Fibroblast of lung (primary cell): ENCODE results near the gene GSG1L. TPM values are rescaled to one million over a fixed set of nuclear protein-coding genes. Genes with fewer than 3 reads are reported as not detected.

Source experiments
- DNase-seq, 2 donors: peaks; one replicate each; pipeline versions ENCODE4 v3.0.0 to v3.0.0-alpha.2; 2010; ENCODE audit warnings: low read depth in 2 of 2
- H2AFZ ChIP-seq: 2 replicates; pipeline ENCODE4 v1.5.1; 2012; ENCODE audit warnings: low read length, control low read depth, inconsistent platforms
- H3K27ac ChIP-seq: 2 replicates; pipeline ENCODE4 v1.5.1; 2011; ENCODE audit warnings: low read length, control low read depth; ENCODE audit not compliant: insufficient read depth
- H3K27me3 ChIP-seq: 2 replicates; pipeline ENCODE4 v1.5.1; 2011; ENCODE audit warnings: mild to moderate bottlenecking, low read length; ENCODE audit not compliant: control insufficient read depth, insufficient read depth
- H3K36me3 ChIP-seq: 2 replicates; pipeline ENCODE4 v1.5.1; 2011; ENCODE audit warnings: low read length; ENCODE audit not compliant: control insufficient read depth, insufficient read depth
- H3K4me1 ChIP-seq: 2 replicates; pipeline ENCODE4 v1.5.1; 2011; ENCODE audit warnings: low read length; ENCODE audit not compliant: control insufficient read depth, insufficient read depth; ENCODE audit errors: extremely low read depth
- H3K4me2 ChIP-seq: 2 replicates; pipeline ENCODE4 v1.5.1; 2011; ENCODE audit warnings: low read length, control low read depth; ENCODE audit not compliant: insufficient read depth; ENCODE audit errors: extremely low read depth
- H3K4me3 ChIP-seq, 4 experiments: fragments of 200-600 bp in 1 of 4; sonication (generic) in 1 of 4; replicated peaks in 1 of 4; 2 replicates each; pipeline ENCODE4 v1.5.1; 2011 to 2016; ENCODE audit warnings: low read length in 4 of 4, low read depth in 3 of 4, mild to moderate bottlenecking in 3 of 4, control low read depth in 2 of 4, inconsistent platforms in 1 of 4, mixed read lengths in 1 of 4; ENCODE audit not compliant: insufficient read depth in 1 of 4; ENCODE audit errors: control extremely low read depth in 1 of 4
- H3K79me2 ChIP-seq: 2 replicates; pipeline ENCODE4 v1.5.1; 2012; ENCODE audit warnings: mild to moderate bottlenecking, low read length, inconsistent platforms; ENCODE audit not compliant: control insufficient read depth, insufficient read depth
- H3K9ac ChIP-seq: 2 replicates; pipeline ENCODE4 v1.5.1; 2011; ENCODE audit warnings: mild to moderate bottlenecking, low read length, control low read depth; ENCODE audit not compliant: insufficient read depth
- H3K9me3 ChIP-seq: 2 replicates; pipeline ENCODE4 v1.5.1; 2012; ENCODE audit warnings: low read depth, low read length; ENCODE audit not compliant: control insufficient read depth, insufficient read depth
- H4K20me1 ChIP-seq: 2 replicates; pipeline ENCODE4 v1.5.1; 2011; ENCODE audit warnings: low read length; ENCODE audit not compliant: control insufficient read depth, insufficient read depth; ENCODE audit errors: extremely low read depth
- EZH2 ChIP-seq: IDR thresholded peaks from 2 replicates; pipeline ENCODE4 v1.5.1; 2012; ENCODE audit warnings: low read length, control low read depth, mild to moderate bottlenecking; ENCODE audit errors: missing control alignments
- polyA plus RNA-seq, 2 donors: library from polyadenylated mRNA; depleted of rRNA in 1 of 2; stranded (reverse) in 1 of 2; unstranded in 1 of 2; fragments of >200 nt; gene quantifications; 2 replicates each; pipeline ENCODE4 v1.2.1, GENCODE V29; 2011 to 2012; ENCODE audit warnings: missing spikeins in 1 of 2
- total RNA-seq: library from RNA; depleted of rRNA; stranded (reverse); fragments of >200 nt; gene quantifications from 2 replicates; pipeline ENCODE4 v1.2.1, GENCODE V29; 2014
- TF ChIP-seq, protein P1 (sequence below), 2 donors: IDR thresholded peaks in 1 of 2; conservative IDR thresholded peaks in 1 of 2; 1 replicate in 1 of 2; 2 replicates in 1 of 2; pipeline ENCODE4 v1.5.1; 2011 to 2012; ENCODE audit warnings: low read length in 2 of 2, control low read depth in 1 of 2, inconsistent platforms in 1 of 2, low read depth in 1 of 2, mild to moderate bottlenecking in 1 of 2

The GSG1L gene
- total and polyA plus RNA-seq, 2 donors (not counting 1 experiment from before 2014, with no cell fraction given): not detected

DNA sequence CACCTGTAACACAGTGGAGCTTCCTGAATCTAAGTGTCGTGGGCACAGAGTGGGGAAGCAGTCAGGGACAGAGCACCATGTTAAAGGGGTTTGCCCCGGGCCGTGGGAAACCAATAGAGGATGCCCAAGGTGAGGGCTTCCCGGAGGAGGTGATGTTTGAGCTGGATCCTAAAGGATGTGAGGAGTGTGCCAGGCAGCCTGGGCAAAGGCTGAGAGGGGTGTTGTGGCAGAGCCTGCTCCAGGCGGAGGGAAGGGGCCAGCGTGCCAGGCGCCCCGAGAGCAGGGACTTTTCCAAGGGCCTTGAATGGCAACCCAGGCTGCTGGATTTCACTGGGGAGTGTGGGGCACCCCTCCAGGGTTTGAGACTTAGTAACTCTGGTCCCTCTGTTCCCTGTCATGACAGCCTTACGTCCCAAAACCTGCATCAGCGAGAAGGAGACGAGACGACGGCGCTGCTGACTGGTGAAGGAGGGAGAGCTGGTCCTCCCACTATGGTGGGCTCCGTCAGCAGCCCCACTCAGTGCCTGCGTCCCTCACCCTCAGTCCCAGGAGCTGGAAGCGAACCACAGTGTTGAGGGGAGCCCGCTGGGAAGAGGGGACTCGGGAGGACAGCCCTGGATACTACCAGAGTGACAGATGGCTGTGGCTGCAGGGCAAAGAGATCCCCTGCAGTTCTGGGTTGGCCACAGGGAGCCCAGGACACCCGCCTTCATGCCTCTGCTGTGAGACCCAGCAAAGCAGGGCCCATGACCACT lies 285.2 kb downstream of the GSG1L start:
- Histone ChIP-seq H3K4me2 (no peak overlapping the region), H3K27me3 (no peaks in the 10 kb centered on the region), H3K9ac (no peak overlapping the region), H3K4me3 (no peak overlapping the region), H3K36me3 (no peaks in the 10 kb centered on the region), H3K27ac (no peak overlapping the region), H3K9me3 (no peaks in the 10 kb centered on the region), H2AFZ (no peak overlapping the region), H3K4me1 (no peaks in the 10 kb centered on the region), H4K20me1 (no peaks in the 10 kb centered on the region), H3K79me2 (no peaks in the 10 kb centered on the region)
- no peak for DNase-seq
- TF ChIP-seq, protein P1, sequence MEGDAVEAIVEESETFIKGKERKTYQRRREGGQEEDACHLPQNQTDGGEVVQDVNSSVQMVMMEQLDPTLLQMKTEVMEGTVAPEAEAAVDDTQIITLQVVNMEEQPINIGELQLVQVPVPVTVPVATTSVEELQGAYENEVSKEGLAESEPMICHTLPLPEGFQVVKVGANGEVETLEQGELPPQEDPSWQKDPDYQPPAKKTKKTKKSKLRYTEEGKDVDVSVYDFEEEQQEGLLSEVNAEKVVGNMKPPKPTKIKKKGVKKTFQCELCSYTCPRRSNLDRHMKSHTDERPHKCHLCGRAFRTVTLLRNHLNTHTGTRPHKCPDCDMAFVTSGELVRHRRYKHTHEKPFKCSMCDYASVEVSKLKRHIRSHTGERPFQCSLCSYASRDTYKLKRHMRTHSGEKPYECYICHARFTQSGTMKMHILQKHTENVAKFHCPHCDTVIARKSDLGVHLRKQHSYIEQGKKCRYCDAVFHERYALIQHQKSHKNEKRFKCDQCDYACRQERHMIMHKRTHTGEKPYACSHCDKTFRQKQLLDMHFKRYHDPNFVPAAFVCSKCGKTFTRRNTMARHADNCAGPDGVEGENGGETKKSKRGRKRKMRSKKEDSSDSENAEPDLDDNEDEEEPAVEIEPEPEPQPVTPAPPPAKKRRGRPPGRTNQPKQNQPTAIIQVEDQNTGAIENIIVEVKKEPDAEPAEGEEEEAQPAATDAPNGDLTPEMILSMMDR (conservative IDR thresholded peaks at IDR 0.05 in 1 of 2, IDR thresholded peaks at IDR 0.05 in 1 of 2; ENCODE audit: low read depth in 1 of 2, low read length in 2 of 2): no peak
- TF ChIP-seq EZH2: no peak

DNA sequence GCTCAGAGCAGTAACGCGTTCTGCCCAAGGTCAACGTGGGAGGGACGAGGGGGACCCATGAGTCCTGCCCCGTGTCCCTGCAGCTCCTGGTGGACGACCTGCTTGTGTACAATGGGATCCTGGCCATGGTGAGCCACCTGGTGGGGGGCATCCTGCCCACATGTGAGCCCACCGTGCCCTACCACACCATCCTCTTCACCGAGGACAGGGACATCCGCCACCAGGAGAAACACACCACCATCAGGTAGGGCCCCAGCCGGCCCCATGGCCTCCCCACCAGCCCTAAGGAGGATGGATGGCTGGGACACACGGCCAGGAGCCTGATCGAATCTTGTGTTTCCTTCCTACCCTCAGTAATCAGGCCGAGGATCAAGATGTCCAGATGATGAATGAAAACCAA lies 286.0 kb downstream of the GSG1L start:
- Histone ChIP-seq H3K27me3 (no peaks in the 10 kb centered on the region), H2AFZ (no peak overlapping the region), H3K9me3 (no peaks in the 10 kb centered on the region), H3K9ac (no peak overlapping the region), H3K4me1 (no peaks in the 10 kb centered on the region), H4K20me1 (no peaks in the 10 kb centered on the region), H3K4me2 (no peak overlapping the region), H3K27ac (no peak overlapping the region), H3K79me2 (no peaks in the 10 kb centered on the region), H3K36me3 (no peaks in the 10 kb centered on the region), H3K4me3 (no peak overlapping the region)
- no peak for TF ChIP-seq EZH2
- TF ChIP-seq, protein P1 (conservative IDR thresholded peaks at IDR 0.05 in 1 of 2, IDR thresholded peaks at IDR 0.05 in 1 of 2; ENCODE audit: low read depth in 1 of 2, low read length in 2 of 2): no peak
- DNase-seq: no peak

DNA sequence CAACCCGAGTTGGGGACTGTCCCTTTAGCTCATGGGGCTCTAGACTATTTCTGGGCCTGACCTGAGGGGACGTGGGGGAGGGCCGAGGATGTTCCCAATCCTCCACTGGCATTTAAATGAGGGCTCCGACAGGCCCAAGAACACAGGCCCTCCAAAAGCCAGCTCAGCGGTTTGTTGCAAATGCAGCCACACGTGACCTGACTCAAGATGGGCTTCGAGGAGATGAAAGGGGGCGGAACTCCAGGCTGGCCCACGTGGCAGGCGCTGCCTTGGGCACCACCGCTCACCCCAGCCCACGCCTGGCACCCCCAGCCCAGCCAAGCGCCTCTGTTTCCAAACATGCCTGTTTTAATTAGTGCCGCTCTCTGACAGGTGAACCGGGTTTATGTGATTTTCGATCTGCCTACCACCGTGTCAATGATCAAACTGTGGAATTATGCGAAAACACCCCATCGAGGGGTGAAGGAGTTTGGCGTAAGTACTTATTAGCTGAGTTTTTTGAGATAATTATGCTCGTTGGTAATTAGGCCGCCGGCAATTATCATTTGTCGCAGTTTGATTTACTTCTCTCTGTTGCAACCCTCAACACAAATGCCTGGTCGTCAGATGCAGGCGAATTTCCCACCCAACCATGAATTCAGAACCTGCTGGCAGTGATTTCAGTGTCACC lies 286.8 kb downstream of the GSG1L start:
- Histone ChIP-seq H3K27ac (no peak overlapping the region), H2AFZ (no peak overlapping the region), H3K4me3 (no peak overlapping the region), H3K4me1 (no peaks in the 10 kb centered on the region), H3K9ac (no peak overlapping the region), H3K4me2 (no peak overlapping the region), H3K27me3 (no peaks in the 10 kb centered on the region), H3K36me3 (no peaks in the 10 kb centered on the region), H3K9me3 (no peaks in the 10 kb centered on the region), H3K79me2 (no peaks in the 10 kb centered on the region), H4K20me1 (no peaks in the 10 kb centered on the region)
- no peak for DNase-seq
- TF ChIP-seq EZH2: no peak
- TF ChIP-seq, protein P1 (conservative IDR thresholded peaks at IDR 0.05 in 1 of 2, IDR thresholded peaks at IDR 0.05 in 1 of 2; ENCODE audit: low read depth in 1 of 2, low read length in 2 of 2): no peak
